ENCODE results near the gene CYS1.

GRCh38 chr2:10067881-10068280 is 12.3 kb downstream of the CYS1 start:
- TF ChIP-seq POLR2AphosphoS5 (IDR thresholded peaks at IDR 0.05) (no peak), CTCF (IDR thresholded peaks at IDR 0.05) (no peak), POLR2A (IDR thresholded peaks at IDR 0.05) (no peak), EP300 (IDR thresholded peaks at IDR 0.05; ENCODE audit: low read depth) (no peak)
